Activated CD8-positive, alpha-beta memory T cell treated with anti-CD3 and anti-CD28 coated beads for 1 hour (primary cell): Measurements from ENCODE around the gene WDR3.
"Not testable (repeated sequence)": the region's sequence is repeated elsewhere in the genome, so short reads cannot be mapped to it uniquely, and the experiment has no call there.

Experiments used
- DNase-seq, 2 donors: peaks; one replicate each; pipeline ENCODE4 v3.0.0-alpha.2; 2020; ENCODE audit warnings: low read depth in 1 of 2; ENCODE audit errors: extremely low read depth in 1 of 2

The WDR3 gene

DNA sequence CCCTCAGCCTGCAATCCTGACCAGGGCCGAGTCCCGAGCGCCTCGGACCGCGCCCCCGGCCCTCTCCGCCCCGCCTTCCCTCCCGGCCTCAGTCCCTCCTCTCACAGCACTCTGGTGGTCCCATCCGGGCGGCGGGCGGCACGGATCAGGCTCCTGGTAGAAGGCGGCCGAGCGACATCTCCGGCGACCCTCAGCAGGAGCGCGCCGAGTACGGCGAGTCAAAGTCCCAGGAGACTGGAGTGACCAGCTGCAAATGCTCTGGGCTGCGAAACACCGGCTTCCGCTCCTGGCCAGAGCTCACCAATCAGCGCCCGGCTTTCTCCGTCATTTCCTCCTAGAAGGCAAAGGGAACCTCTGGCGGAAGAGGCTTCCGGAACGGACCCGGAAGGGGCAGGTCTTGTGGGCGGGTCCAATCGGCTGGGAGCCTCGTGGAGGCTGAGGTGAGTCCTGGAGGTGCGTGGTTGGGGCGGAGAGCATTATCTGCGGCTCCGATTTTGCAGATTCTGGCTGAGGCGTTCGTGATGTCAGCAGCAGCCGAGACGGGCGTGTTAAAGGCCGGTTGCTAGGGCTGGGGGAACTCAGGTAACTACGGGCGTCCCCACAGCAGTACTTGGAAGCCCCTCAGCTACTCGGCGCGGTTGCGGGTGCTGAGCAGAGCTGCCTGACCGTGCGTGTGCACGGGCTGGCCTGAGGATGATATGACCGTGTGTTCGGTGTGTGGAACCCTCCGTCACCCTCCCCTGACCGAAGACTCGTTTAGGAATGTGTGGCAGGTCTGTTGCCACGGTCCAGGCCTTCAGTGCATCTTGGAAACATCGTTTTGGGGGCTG, at the start of gene WDR3, which contains the start of gene GDAP2:
Gene WDR3 (plus strand): TSS at position 397 of the 830 bp plus-strand sequence. CDS start 3,581 bp downstream, outside the sequence.
Gene GDAP2 (minus strand): TSS at position 279 of the 830 bp plus-strand sequence. CDS start 9,264 bp downstream, outside the sequence.
- peak; percentile 88 to 93 for DNase-seq

GRCh38 chr1:117883616-117884015, 45.9 kb upstream of the WDR3 start:
- DNase-seq: no peak

GRCh38 chr1:117886101-117886795, 43.3 kb upstream of the WDR3 start:
- DNase-seq: no peak

- no peak for DNase-seq
Measured at GRCh38 chr1:117890452-117890851, 39.1 kb upstream of the WDR3 start.

GRCh38 chr1:117892512-117892911, 37.0 kb upstream of the WDR3 start:
- no peak for DNase-seq

DNA sequence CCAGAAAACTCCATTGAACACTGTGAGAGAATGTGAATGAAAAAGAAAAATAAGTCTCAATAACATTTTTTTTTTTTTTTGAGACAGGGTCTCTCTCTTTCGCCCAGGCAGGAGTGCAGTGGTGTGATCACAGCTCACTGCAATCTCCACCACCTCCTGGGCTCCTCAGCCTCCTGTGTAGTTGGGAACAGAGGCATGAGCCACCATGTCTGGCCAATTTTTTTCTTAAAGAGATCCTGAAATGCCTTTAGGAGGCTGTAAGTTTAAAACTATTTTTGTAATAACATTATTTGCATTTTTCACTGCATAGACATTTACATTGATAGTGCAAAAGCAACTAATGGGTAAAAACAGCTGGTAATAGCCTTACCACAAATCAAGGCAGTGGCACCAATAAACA, 35.5 kb upstream of the WDR3 start:
- no peak for DNase-seq

GRCh38 chr1:117895482-117896114, 33.9 kb upstream of the WDR3 start:
- peak in 1 of 2 donors; percentile 20 for DNase-seq

DNA sequence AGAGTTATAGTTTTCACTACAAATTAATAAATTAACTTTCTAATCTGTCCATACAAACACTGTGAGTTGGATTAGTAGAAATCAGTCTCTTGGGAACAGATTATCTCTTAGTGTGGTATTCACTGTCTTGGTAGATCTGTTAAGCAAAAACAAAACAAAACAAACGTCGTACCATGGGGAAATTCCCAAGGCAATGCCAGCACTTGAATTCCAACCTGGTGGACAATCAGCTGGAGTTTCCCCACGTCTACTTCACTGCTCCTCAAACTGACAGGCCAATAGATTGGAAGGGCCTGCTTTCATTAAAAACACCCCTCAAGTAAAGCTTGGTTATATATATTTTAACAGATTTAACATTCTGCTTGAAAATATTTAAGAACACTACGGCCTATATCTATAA, 32.0 kb upstream of the WDR3 start:
- no peak for DNase-seq

DNA sequence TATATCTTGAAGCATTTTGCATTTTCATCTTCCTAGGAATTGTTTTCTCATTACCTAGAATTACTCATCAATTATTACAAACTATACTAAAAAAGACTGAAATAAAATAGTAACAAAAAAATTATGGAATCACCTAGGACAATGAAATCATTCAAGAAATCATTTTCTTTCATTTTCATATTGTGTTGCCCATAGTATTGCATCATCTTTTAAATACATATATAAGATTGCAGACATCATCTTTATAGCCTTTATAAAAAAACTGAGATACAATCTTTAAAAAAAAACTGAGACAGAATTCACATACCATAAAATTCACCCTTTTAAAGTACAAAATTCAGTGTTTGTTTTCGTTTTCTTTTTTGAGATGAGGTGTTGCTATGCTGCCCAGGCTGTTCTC, 29.7 kb upstream of the WDR3 start:
- no peak for DNase-seq

DNA sequence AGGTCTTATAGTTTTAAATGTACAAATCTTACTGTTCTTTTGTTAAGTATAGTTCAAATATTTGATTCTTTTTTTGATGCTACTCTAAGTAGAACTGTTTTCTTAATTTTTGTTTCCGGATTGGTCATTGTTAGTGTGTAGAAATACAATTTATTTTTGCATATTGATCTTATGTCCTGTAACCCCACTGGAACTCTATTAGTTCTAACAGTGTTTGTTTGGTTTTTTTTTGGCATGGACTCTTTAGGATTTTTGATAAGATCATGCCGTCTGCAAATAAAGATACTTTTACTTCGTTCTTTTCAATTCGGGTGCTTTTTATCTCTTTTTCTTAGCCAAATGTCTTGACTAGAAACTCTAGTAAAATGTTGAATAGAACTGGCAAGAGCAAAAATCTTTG, 26.6 kb upstream of the WDR3 start:
- DNase-seq: no peak

- no peak for DNase-seq
Measured at GRCh38 chr1:117904485-117904884, 25.1 kb upstream of the WDR3 start.

DNA sequence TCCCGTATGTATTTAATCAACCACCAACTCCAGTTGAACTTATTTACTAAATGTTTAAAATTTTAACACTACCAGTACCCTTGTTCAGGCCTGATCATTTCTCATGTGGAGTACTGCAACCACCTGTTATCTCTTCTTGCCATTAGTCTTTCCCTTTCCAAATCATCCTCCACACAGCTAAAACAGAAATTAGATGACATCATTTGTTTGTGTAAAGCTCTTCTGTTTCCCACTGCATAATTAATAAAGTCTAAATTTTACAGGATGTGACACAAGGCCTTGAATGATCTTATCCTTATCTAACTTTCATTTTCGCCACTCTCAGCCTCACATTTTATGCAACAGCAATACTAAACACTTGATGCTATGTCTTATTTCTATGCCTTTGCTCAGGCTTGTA, 24.5 kb upstream of the WDR3 start:
- no peak for DNase-seq

DNA sequence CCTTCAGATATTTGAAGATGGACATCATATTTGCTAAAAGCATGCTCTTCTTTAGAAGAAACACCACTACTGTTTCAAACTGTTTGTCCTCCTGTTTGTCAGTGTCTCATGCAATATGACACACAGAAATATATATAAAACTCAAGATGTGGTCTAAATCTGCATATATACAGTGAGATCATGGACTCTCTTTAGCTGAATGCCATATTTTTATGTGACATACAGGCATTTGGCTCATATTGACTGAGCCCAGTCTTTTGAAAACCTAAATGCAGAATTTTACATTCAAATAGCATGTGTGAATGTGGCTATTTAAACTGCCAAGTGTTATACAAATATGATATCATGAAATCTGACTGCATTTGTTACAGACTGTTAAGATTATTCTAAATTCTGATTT, 18.5 kb upstream of the WDR3 start:
- DNase-seq: no peak

DNA sequence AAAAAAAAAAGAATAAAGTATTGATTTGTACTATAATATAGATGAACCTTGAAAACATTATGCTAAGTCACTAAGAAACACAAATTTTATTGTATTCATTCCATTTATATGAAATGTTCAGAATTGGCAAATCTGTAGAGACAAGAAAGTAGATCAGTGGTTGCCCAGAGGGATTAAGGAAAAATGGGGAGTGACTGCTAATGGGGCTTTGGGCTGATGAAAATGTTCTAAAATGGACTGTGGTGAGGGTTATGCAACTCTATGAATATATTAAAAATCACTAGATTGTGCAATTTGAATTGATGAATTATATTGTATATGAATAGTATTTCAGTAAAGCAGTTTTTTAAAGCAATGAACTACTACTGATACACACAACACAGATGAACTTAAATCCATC, 10.2 kb upstream of the WDR3 start:
- DNase-seq: no peak

DNA sequence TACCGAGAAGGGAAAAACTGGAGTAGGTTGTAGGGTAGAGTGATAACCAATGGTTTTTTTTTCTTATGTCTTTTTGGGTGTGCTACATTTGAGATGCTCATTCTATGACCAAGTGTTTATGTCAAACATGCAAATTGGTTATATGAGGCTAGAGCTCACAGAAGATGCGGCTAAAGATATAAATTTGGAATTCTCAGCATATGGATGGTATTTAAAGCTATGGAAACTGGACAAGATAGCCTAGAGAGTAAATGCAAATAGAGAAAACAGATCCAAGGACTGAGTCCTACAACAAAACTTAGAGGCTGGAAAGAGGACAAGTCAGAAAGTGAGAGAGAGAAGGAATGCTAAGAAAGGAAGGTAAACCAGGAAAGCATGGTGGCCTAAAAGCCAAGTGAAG, 7.5 kb upstream of the WDR3 start:
- no peak for DNase-seq

GRCh38 chr1:117922717-117923116, 6.8 kb upstream of the WDR3 start:
- not testable (repeated sequence) for DNase-seq

- no peak for DNase-seq
Measured at GRCh38 chr1:117925981-117926380, 3.6 kb upstream of the WDR3 start.

DNA sequence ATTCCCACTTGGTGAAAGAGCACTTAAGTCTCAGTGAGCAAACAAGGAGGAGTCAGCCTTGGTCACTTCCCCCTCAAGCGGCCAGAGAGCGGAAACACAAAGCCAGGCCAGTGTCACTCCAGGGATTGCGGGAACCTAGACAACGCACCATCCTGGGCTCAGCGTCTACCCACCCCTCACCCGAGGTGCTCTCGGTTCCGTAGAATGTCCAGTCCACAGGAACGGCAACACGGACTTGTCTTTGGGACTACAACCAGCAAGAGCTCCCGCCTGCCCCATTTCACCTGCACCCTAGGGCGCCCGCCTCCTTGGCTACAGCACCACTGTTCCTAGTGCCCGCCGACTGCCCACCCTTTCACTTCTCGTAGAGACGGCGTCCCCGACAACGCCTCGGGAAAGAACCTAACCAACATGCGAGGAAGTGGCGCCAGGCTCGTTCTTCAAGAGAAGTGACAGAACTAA, 627 bp upstream of the WDR3 start:
- DNase-seq: no peak

DNA sequence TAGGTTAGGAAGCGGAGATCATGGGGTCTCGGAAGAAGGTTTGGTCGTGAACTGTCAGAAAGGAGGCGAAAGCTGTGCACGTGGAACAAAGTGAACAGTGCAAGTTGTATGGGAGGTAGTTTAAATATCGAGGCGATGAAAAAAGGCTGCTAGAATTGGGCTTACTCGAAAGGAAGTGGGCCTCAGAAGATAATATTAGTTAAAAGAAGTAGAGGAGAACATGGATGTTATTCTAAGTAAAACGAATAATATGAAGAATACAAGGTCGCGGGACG, 571 bp downstream of the WDR3 start:
- DNase-seq: no peak

DNA sequence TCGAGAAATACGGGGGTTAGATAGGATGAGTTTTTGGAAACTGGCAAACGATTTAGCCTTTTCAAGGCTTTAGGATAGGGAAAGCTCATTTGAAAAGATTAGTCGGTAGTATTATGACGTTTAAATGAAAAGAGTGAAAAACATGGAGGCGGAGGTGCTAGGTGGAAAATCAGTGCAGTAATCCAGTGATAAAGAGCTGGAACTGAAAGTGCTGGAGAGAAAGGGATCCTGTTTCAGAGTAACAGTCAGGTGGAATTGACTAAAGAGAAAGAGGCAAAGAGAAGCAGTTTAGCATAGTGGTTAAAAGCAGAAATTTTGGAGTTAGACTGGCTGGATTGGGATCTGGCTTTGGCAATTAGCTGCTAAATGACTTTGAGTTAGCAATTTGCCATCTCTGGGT, 945 bp downstream of the WDR3 start:
- no peak for DNase-seq

- no peak for DNase-seq
Measured at GRCh38 chr1:117932576-117932975, 3.0 kb downstream of the WDR3 start.

DNA sequence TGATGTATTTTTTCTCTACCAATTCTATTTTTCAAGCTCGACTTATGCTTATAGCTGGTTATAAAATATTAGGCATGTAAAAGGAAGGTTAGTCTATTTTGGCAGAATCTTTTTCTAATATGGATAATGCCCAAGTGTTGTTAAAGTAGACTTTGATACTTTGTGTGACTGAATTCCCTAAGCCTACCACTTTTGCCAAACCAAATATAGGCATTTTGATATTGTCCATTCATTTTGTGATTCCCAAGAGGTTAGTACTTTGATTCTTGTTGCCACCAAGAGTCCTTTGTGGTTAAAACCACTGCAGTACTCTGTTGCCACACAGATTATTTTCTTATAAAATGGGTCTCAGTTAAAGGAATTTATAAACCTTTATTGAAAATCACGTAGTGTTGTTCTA, 4.2 kb downstream of the WDR3 start:
- DNase-seq: no peak
